SW480 (cell line): ENCODE measurements around the gene AXIN2.
"Not testable (repeated sequence)": the region's sequence is repeated elsewhere in the genome, so short reads cannot be mapped to it uniquely, and the experiment has no call there.

Experiments
- DNase-seq: peaks from one replicate; pipeline ENCODE4 v3.0.0-alpha.2; 2016; ENCODE audit warnings: low spot score

AXIN2 gene

GRCh38 chr17:65519462-65519861 is 42.0 kb downstream of the AXIN2 start:
- peak; percentile 87 for DNase-seq

GRCh38 chr17:65518256-65518655 is 43.2 kb downstream of the AXIN2 start:
- DNase-seq, result no peak

DNA sequence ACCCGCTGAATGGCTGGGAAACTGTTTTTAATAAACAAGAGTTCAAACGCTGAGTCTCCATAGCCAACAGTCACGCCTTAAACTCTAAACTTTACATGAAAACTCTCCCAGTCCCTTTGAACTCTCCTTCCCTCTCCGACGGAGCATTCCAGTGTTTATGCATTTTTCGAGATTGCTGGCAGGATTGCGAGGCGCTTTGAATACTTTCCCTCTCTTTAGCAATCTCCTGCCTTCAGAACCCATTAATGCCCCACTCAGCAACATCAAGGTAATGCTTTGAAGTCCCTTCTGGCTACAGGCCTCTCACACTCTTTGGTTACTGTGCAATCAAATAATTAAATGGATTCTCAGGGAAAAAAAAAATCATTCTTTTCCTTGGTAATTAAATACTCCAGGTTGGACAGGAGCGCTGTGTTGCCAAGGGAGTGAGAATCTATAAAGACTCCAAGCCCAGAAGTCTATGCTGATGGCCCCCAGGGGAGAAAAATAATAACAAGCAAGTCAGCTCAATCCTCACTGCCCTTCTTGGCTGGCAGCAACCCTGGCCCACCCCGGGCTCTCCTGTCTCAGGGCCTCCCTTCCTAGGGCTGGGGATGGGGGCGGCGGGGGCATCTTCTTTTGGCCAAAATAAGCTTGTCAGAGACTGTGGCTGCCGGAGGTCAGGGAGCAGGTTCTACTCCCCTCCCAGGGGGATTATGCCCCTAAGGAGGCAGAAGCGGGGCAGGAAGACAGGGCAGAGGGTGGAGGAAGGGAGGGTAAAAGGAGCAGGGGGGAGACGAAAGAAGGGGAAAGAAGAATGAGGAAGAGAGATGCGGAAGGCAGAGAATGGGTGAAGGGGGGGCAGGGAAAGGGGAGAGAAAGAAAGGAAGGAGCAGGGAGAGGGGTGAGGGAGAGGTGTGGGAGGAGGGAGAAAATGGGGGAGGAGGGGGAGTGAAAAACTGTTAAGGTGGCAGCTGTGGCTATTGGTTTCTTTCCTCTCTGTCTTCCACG is 45.2 kb downstream of the AXIN2 start:
- DNase-seq, result peak; percentile 99

- peak; percentile 88 for DNase-seq
Measured at GRCh38 chr17:65515512-65515911, 45.9 kb downstream of the AXIN2 start.

GRCh38 chr17:65514541-65514940 is 46.9 kb downstream of the AXIN2 start:
- DNase-seq, result peak; percentile 85

- peak; percentile 97 for DNase-seq
Measured at GRCh38 chr17:65514082-65514481, 47.4 kb downstream of the AXIN2 start.

DNA sequence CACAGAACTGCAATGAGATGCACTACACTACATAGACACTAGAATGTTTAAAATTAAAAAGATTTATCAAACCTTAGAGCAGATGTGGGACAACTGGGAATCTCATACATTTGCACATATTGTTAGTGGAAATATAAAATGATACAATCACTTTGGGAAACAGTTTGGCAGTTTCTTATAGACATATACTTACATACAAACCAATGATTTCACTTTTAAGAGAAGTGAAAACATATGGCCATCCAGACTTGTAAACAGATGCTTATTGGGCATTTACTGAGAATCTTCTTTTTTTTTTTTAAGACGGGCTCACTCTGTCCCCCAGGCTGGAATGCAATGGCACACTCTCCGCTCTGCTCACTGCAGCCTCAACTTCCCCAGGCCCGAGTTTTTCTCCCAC is 50.1 kb downstream of the AXIN2 start:
- DNase-seq, result no peak

DNA sequence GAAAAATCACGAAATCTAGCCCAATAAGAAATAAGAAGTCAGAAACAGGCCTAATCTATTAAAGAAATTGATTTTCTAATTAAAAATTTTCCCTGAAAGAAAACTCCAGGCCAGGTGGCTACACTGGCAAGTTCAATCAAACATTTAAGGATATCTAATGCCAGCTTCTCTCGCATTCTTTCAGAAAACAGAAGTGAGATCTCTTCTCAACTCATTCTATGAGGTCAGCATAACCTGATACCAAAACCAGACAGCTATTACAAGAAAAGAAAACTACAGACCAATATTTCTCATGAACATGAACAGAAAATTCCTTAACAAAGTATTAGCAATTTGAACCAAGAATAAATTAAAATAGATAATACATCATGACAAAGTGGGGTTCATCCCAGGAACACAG is 52.4 kb downstream of the AXIN2 start:
- DNase-seq, result no peak

GRCh38 chr17:65504673-65505072 is 56.8 kb downstream of the AXIN2 start:
- DNase-seq, result not testable (repeated sequence)

DNA sequence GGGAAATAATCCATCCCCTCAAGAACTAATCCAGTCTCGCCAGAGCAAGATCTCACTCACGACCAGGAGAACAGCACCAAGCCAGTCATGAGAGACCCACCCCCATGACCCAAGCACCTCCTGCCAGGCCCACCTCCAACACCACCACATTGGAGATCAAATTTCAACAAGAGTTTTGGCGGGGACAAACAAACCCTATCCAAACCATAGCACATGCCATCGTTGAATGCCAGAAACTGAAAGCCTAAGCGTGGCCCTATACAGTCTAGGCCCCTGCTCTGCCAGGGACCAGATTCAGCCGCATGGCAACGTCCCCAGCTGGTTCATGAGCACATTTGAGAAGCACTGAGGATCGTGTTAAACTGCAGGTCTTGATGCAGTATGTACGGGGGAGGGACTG is 57.3 kb downstream of the AXIN2 start:
- DNase-seq, result no peak

DNA sequence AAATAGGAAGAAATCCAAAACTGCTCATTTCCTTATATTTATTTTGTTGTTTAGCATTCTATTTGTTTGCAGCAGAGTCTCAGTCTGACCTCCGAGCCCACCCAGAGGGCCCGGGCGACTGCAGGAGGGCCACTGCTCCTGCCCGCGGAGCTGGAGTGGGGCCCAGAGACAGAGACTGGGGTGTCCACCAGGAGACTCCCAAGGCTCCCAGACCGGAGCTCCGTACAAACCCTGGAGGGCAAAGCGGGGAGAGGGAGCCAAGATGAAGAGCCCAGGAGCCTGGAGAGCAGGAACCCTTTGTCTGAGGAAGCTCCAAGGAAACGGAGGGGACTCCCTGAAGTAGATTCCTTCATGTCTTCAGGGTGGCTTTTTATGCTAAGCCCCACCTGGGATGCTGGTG is 57.9 kb downstream of the AXIN2 start:
- DNase-seq, result no peak

DNA sequence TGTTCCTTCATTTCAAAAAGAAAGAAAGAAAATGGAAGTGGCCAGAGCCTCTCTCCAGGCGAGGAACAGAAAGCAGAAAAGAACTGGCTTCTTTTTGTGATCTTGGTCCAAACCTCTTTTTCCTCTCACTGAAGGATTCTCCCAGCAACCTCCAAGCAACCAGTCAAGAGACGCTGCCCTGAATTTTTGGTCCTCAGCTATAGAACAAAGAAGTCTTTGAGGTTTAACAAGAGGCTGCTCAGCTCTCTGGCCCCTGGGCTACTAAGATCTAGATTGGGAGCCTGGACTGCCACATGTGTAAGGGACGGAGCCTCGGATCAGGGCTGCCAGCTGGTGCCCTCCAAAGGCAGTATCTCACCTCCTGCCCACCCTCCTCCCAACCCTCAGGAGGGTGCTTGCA is 62.6 kb downstream of the AXIN2 start:
- no peak for DNase-seq

DNA sequence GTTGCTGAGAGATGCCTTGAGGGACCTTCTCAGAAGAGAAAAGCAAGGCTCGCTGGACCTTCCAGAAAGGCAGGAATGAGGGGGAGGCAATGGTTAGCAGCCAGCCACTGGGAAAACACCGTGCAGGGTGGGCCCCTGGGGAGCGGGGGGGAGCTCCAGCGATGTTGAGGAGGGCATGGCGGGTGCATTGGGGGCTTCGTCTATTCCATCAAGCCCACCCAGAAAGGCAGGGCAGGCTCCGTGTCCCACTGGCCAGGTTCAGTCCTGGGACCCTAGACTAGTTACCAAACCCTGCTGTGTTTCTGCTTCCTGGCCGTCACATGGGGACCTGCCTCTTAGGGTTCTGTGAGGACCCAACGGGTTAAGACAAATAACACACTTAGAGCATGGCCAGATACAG is 64.6 kb downstream of the AXIN2 start:
- no peak for DNase-seq

GRCh38 chr17:65495122-65496055 is 66.1 kb downstream of the AXIN2 start:
- DNase-seq, result peak; percentile 86

GRCh38 chr17:65489413-65490155 is 71.9 kb downstream of the AXIN2 start:
- no peak for DNase-seq

DNA sequence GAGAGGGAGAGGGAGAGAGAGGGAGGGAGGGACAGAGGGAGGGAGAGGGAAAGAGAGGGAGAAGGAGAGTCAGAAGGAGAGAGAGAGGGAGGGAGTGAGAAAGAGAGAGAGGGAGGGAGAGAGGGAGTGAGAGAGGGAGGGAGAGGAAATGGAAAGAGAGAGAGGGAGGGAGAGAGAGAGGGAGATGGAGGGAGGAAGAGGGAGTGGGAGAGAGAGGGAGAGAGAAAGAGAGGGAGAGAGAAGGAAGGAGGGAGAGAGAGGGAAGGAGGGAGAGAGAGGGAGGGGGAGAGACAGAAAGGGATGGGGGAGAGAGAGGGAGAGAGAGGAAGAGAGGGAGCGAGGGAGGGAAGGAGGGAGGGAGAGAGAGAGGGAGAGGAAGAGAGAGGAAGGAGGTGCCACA is 72.8 kb downstream of the AXIN2 start:
- no peak for DNase-seq

GRCh38 chr17:65487990-65488389 is 73.5 kb downstream of the AXIN2 start:
- no peak for DNase-seq

DNA sequence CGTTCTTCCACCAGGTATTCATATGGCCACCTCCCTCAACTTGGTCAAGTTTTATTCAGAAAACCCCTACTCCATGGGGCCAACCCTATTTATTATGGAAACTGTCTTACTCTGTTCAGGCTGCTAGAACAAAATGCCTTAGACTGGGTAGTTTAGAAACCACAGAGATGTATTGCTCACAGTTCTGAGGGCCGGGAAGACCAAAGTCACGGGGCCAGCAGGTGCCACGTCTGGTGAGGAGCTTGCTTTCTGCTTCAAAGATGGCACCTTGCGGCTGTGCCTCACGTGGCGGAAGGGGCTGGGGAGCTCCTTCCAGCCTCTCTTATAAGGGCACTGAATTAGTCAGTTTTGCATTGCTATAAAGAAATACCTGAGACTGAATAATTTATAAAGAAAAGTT is 74.3 kb downstream of the AXIN2 start:
- DNase-seq, result no peak

GRCh38 chr17:65485388-65486299 is 75.8 kb downstream of the AXIN2 start:
- DNase-seq, result no peak

DNA sequence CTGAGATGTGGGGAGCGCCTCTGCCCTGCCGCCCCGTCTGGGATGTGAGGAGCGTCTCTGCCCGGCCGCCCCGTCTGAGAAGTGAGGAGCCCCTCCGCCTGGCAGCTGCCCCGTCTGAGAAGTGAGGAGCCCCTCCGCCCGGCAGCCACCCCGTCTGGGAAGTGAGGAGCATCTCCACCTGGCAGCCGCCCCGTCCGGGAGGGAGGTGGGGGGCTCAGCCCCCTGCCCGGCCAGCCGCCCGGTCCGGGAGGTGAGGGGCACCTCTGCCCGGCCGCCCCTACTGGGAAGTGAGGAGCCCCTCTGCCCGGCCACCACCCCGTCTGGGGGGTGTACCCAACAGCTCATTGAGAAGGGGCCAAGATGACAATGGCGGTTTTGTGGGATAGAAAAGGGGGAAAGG is 77.0 kb downstream of the AXIN2 start:
- not testable (repeated sequence) for DNase-seq

DNA sequence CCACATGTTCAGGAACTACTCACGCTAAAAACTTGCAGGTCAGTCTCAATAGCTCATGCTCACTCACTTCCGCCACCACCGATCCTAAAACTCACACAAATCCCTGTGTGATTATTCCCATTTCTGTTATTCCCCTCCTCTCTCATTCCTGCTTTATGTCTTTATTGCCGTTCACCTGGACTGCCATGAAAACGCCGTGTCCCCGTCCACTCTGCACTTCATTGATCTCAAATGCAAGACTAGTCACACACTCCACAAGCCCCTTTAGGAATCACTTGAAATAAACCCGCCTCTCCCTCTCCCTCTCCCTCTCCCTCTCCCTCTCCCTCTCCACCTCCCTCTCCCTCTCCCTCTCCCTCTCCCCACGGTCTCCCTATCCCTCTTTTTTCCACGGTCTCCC is 78.0 kb downstream of the AXIN2 start:
- no peak for DNase-seq
